H7 (cell line): ENCODE results near the gene NAPB. TPM values are rescaled to one million over a fixed set of nuclear protein-coding genes. Genes with fewer than 3 reads are reported as not detected.
A peak's percentile ranks its signal among the peaks of the same experiment; 100 is the strongest.
"Not testable (repeated sequence)": the region's sequence is repeated elsewhere in the genome, so short reads cannot be mapped to it uniquely, and the experiment has no call there.

Experiments used
- DNase-seq: peaks from one replicate; pipeline ENCODE4 v3.0.0; 2012
- H3K27me3 ChIP-seq: 2 replicates; pipeline ENCODE4 v1.6.0; 2011; ENCODE audit warnings: mild to moderate bottlenecking, low read length; ENCODE audit not compliant: control insufficient read depth, insufficient read depth
- H3K36me3 ChIP-seq: replicated peaks from 2 replicates; pipeline ENCODE4 v1.5.1; 2011; ENCODE audit warnings: low read length; ENCODE audit not compliant: control insufficient read depth, insufficient read depth
- H3K4me3 ChIP-seq: 2 replicates; pipeline ENCODE4 v1.5.1; 2011; ENCODE audit warnings: low read depth, mild to moderate bottlenecking, control low read depth, low read length, moderate library complexity; ENCODE audit not compliant: insufficient read depth
- total RNA-seq: library from RNA; depleted of rRNA; stranded (reverse); fragments of >200 nt; shearing (Covaris generic); gene quantifications from 2 replicates; pipeline ENCODE4 v1.2.3, GENCODE V29; 2014; rRNA removed

Gene NAPB
- 4.8 and 11.8 TPM in 2 replicates for total RNA-seq

- Histone ChIP-seq H3K4me3 (peak within 1 kb of the TSS; percentile 95), H3K36me3 (no peaks in the 10 kb centered on the region), H3K27me3 (no peaks in the 10 kb centered on the region)
- DNase-seq, result peak; percentile 97
Observed at GRCh38 chr20:23420943-23421931, at the start of gene NAPB. NAPB (minus strand) TSS chr20:23421488; CDS start chr20:23421402, 86 bp downstream.

GRCh38 chr20:23466961-23467360 is 45.7 kb upstream of the NAPB start:
- not testable (repeated sequence) for H3K4me3 ChIP-seq, H3K36me3 ChIP-seq, H3K27me3 ChIP-seq, DNase-seq

- H3K27me3 ChIP-seq, result no peaks in the 10 kb centered on the region
- DNase-seq, result no peak
- no peaks in the 10 kb centered on the region for H3K36me3 ChIP-seq
- H3K4me3 ChIP-seq, result no peak overlapping the region
Observed at GRCh38 chr20:23461180-23461579, 39.9 kb upstream of the NAPB start.

GRCh38 chr20:23459461-23460150 is 38.3 kb upstream of the NAPB start:
- no peak for DNase-seq
- Histone ChIP-seq H3K27me3 (no peaks in the 10 kb centered on the region), H3K4me3 (no peak overlapping the region), H3K36me3 (no peaks in the 10 kb centered on the region)

GRCh38 chr20:23456873-23457272 is 35.6 kb upstream of the NAPB start:
- Histone ChIP-seq H3K36me3 (no peaks in the 10 kb centered on the region), H3K27me3 (no peaks in the 10 kb centered on the region), H3K4me3 (no peak overlapping the region)
- DNase-seq, result no peak

- DNase-seq, result no peak
- H3K36me3 ChIP-seq, result no peaks in the 10 kb centered on the region
Observed at GRCh38 chr20:23456409-23456808, 35.1 kb upstream of the NAPB start.

GRCh38 chr20:23455639-23456038 is 34.4 kb upstream of the NAPB start:
- Histone ChIP-seq H3K4me3 (no peak overlapping the region), H3K27me3 (no peaks in the 10 kb centered on the region), H3K36me3 (no peaks in the 10 kb centered on the region)
- no peak for DNase-seq

More at GRCh38 chr20:23456409-23456808, 35.1 kb upstream of the NAPB start:
- H3K4me3 ChIP-seq, result no peak overlapping the region
- no peaks in the 10 kb centered on the region for H3K27me3 ChIP-seq

GRCh38 chr20:23454816-23455215 is 33.5 kb upstream of the NAPB start:
- Histone ChIP-seq H3K4me3 (no peak overlapping the region), H3K27me3 (no peaks in the 10 kb centered on the region), H3K36me3 (no peaks in the 10 kb centered on the region)
- no peak for DNase-seq

- DNase-seq, result no peak
Observed at GRCh38 chr20:23453549-23454543, 32.6 kb upstream of the NAPB start.

GRCh38 chr20:23452776-23453175 is 31.5 kb upstream of the NAPB start, which contains the start of gene CST11:
CST11 (minus strand) TSS chr20:23452876; CDS start chr20:23452811, 65 bp downstream.
- H3K36me3 ChIP-seq, result no peaks in the 10 kb centered on the region
- no peak for DNase-seq

More at GRCh38 chr20:23453549-23454543, 32.6 kb upstream of the NAPB start:
- Histone ChIP-seq H3K36me3 (no peaks in the 10 kb centered on the region), H3K27me3 (no peaks in the 10 kb centered on the region), H3K4me3 (no peak overlapping the region)

GRCh38 chr20:23451956-23452487 is 30.7 kb upstream of the NAPB start:
- Histone ChIP-seq H3K36me3 (no peaks in the 10 kb centered on the region), H3K4me3 (no peak overlapping the region), H3K27me3 (no peaks in the 10 kb centered on the region)
- DNase-seq, result no peak

More at GRCh38 chr20:23452776-23453175, 31.5 kb upstream of the NAPB start, which contains the start of gene CST11:
- Histone ChIP-seq H3K27me3 (no peaks in the 10 kb centered on the region), H3K4me3 (no peak within 1 kb of the TSS)

GRCh38 chr20:23450877-23451276 is 29.6 kb upstream of the NAPB start:
- no peak overlapping the region for H3K4me3 ChIP-seq
- DNase-seq, result no peak

GRCh38 chr20:23449421-23449820 is 28.1 kb upstream of the NAPB start:
- 0 out of 2 replicates have a peak, but pooled peaks cover 2% of the 10 kb centered on the region for H3K27me3 ChIP-seq

More at GRCh38 chr20:23450877-23451276, 29.6 kb upstream of the NAPB start:
- Histone ChIP-seq H3K27me3 (no peaks in the 10 kb centered on the region), H3K36me3 (no peaks in the 10 kb centered on the region)

More at GRCh38 chr20:23449421-23449820, 28.1 kb upstream of the NAPB start:
- DNase-seq, result peak; percentile 20
- no peaks in the 10 kb centered on the region for H3K36me3 ChIP-seq
- H3K4me3 ChIP-seq, result no peak overlapping the region
